ENCODE data around the gene CACNB4.
A peak's percentile ranks its signal among the peaks of the same experiment; 100 is the strongest.
"Not testable (repeated sequence)": the region's sequence is repeated elsewhere in the genome, so short reads cannot be mapped to it uniquely, and the experiment has no call there.

CACNB4 gene

GRCh38 chr2:152098496-152099366, at the start of gene CACNB4:
CACNB4 (minus strand) TSS chr2:152099044.
- DNase-seq, result peak; percentile 31

GRCh38 chr2:152134488-152135280, 35.8 kb upstream of the CACNB4 start:
- no peak for DNase-seq

GRCh38 chr2:152132306-152132705, 33.5 kb upstream of the CACNB4 start:
- no peak for DNase-seq

GRCh38 chr2:152127628-152128027, 28.8 kb upstream of the CACNB4 start:
- no peak for DNase-seq

- no peak for DNase-seq
These were observed 27.8 kb upstream of the CACNB4 start for GRCh38 chr2:152126664-152127063.

GRCh38 chr2:152122161-152122560, 23.3 kb upstream of the CACNB4 start:
- DNase-seq, result no peak

- no peak for DNase-seq
These were observed 21.6 kb upstream of the CACNB4 start for GRCh38 chr2:152120430-152120829.

- DNase-seq, result no peak
These were observed 17.1 kb upstream of the CACNB4 start for GRCh38 chr2:152115952-152116351.

- DNase-seq, result no peak
These were observed 15.5 kb upstream of the CACNB4 start for GRCh38 chr2:152114366-152114765.

GRCh38 chr2:152107140-152107539, 8.3 kb upstream of the CACNB4 start:
- not testable (repeated sequence) for DNase-seq

GRCh38 chr2:152106464-152106863, 7.6 kb upstream of the CACNB4 start:
- no peak for DNase-seq

GRCh38 chr2:152103271-152103670, 4.4 kb upstream of the CACNB4 start:
- no peak for DNase-seq

GRCh38 chr2:152100961-152101360, 2.1 kb upstream of the CACNB4 start:
- DNase-seq, result no peak

GRCh38 chr2:152099367-152100050, 665 bp upstream of the CACNB4 start:
- peak; percentile 15 for DNase-seq

GRCh38 chr2:152097801-152098495, 896 bp downstream of the CACNB4 start:
- DNase-seq, result peak; percentile 20

GRCh38 chr2:152097290-152097800, 1.5 kb downstream of the CACNB4 start:
- peak; percentile 18 for DNase-seq

GRCh38 chr2:152095146-152095545, 3.7 kb downstream of the CACNB4 start:
- no peak for DNase-seq

- DNase-seq, result no peak
These were observed 4.8 kb downstream of the CACNB4 start for GRCh38 chr2:152094014-152094413.

GRCh38 chr2:152093464-152093863, 5.4 kb downstream of the CACNB4 start:
- DNase-seq, result peak; percentile 1

GRCh38 chr2:152092095-152092494, 6.7 kb downstream of the CACNB4 start:
- DNase-seq, result no peak

- not testable (repeated sequence) for DNase-seq
These were observed 8.1 kb downstream of the CACNB4 start for GRCh38 chr2:152090726-152091125.

- no peak for DNase-seq
These were observed 9.6 kb downstream of the CACNB4 start for GRCh38 chr2:152089238-152089637.

Data from NCI-H69 (cell line).